HG03097 (cell line): ENCODE data around the gene MYO1B.

Experiments
- ATAC-seq: cut with Tn5 transposase; IDR thresholded peaks from one replicate; pipeline ENCODE4 v1.9.1; 2021; ENCODE audit not compliant: unreplicated experiment, low FRiP score

The MYO1B gene

GRCh38 chr2:191245046-191245868 is at the start of gene MYO1B:
TSS of gene MYO1B (plus strand) at chr2:191245404. CDS start at chr2:191276896, 31,492 bp downstream.
- peak; percentile 56 for ATAC-seq

- no peak for ATAC-seq
These were observed 48.1 kb upstream of the MYO1B start for GRCh38 chr2:191197096-191197495.

- no peak for ATAC-seq
These were observed 46.9 kb upstream of the MYO1B start for GRCh38 chr2:191198271-191198670.

GRCh38 chr2:191199929-191200512 is 45.2 kb upstream of the MYO1B start:
- ATAC-seq: no peak

- ATAC-seq: no peak
These were observed 44.3 kb upstream of the MYO1B start for GRCh38 chr2:191200910-191201309.

- ATAC-seq: no peak
These were observed 42.9 kb upstream of the MYO1B start for GRCh38 chr2:191202209-191202721.

- no peak for ATAC-seq
These were observed 42.3 kb upstream of the MYO1B start for GRCh38 chr2:191202881-191203397.

GRCh38 chr2:191204433-191204832 is 40.8 kb upstream of the MYO1B start:
- peak; percentile 50 for ATAC-seq

- no peak for ATAC-seq
These were observed 38.4 kb upstream of the MYO1B start for GRCh38 chr2:191206613-191207471.

- ATAC-seq: no peak
These were observed 35.9 kb upstream of the MYO1B start for GRCh38 chr2:191209340-191209739.

GRCh38 chr2:191212119-191212518 is 33.1 kb upstream of the MYO1B start:
- no peak for ATAC-seq

- ATAC-seq: no peak
These were observed 31.9 kb upstream of the MYO1B start for GRCh38 chr2:191213333-191213732.

- no peak for ATAC-seq
These were observed 30.0 kb upstream of the MYO1B start for GRCh38 chr2:191215230-191215629.

GRCh38 chr2:191215666-191216065 is 29.5 kb upstream of the MYO1B start:
- no peak for ATAC-seq

- ATAC-seq: no peak
These were observed 27.6 kb upstream of the MYO1B start for GRCh38 chr2:191217580-191217979.

- ATAC-seq: peak; percentile 42
These were observed 26.8 kb upstream of the MYO1B start for GRCh38 chr2:191218292-191218898.

- peak; percentile 39 for ATAC-seq
These were observed 24.5 kb upstream of the MYO1B start for GRCh38 chr2:191220671-191221070.

GRCh38 chr2:191221666-191222065 is 23.5 kb upstream of the MYO1B start:
- no peak for ATAC-seq

- ATAC-seq: peak; percentile 62
These were observed 22.7 kb upstream of the MYO1B start for GRCh38 chr2:191222507-191222906.

- ATAC-seq: no peak
These were observed 22.3 kb upstream of the MYO1B start for GRCh38 chr2:191222952-191223351.
